Cardiac fibroblast (primary cell): Measurements from ENCODE around the gene BACE2.
"Not testable (repeated sequence)": the region's sequence is repeated elsewhere in the genome, so short reads cannot be mapped to it uniquely, and the experiment has no call there.

Source experiments
- DNase-seq, 2 donors: peaks; one replicate each; pipeline versions ENCODE4 v3.0.0 to v3.0.0-alpha.2; 2010; ENCODE audit warnings: low read depth in 2 of 2
- H3K4me3 ChIP-seq, 2 donors: replicated peaks in 1 of 2; 1 replicate in 1 of 2; 2 replicates in 1 of 2; pipeline ENCODE4 v1.5.1; 2011; ENCODE audit warnings: low read depth in 2 of 2, low read length in 2 of 2, mild to moderate bottlenecking in 2 of 2, moderate library complexity in 1 of 2
- CTCF ChIP-seq: IDR thresholded peaks from one replicate; pipeline ENCODE4 v1.5.1; 2011; ENCODE audit warnings: low read depth, mild to moderate bottlenecking, low read length, inconsistent platforms

BACE2 gene

GRCh38 chr21:41233916-41234315, 66.0 kb downstream of the BACE2 start:
- TF ChIP-seq CTCF = no peak
- DNase-seq = no peak
- H3K4me3 ChIP-seq = no peak overlapping the region

GRCh38 chr21:41234569-41234968, 66.6 kb downstream of the BACE2 start:
- H3K4me3 ChIP-seq = no peak overlapping the region
- no peak for TF ChIP-seq CTCF
- no peak for DNase-seq

- TF ChIP-seq CTCF = no peak
- DNase-seq = peak in 1 of 2 donors; percentile 27
- no peak overlapping the region for H3K4me3 ChIP-seq
Measured at GRCh38 chr21:41235201-41235600, 67.2 kb downstream of the BACE2 start.

- no peak overlapping the region for H3K4me3 ChIP-seq
- TF ChIP-seq CTCF = no peak
- DNase-seq = no peak
Measured at GRCh38 chr21:41236352-41236973, 68.5 kb downstream of the BACE2 start.

- peak; percentile 40 to 60 for DNase-seq
- H3K4me3 ChIP-seq = not testable (repeated sequence)
Measured at GRCh38 chr21:41238081-41238796, 70.3 kb downstream of the BACE2 start.

- TF ChIP-seq CTCF = no peak
- no peak overlapping the region for H3K4me3 ChIP-seq
- no peak for DNase-seq
Measured at GRCh38 chr21:41240040-41240439, 72.1 kb downstream of the BACE2 start.

GRCh38 chr21:41241341-41241740, 73.4 kb downstream of the BACE2 start:
- TF ChIP-seq CTCF = no peak
- no peak for DNase-seq
- no peak overlapping the region for H3K4me3 ChIP-seq
